HUES48 (cell line): ENCODE measurements around the gene SEC14L1.
"Not testable (repeated sequence)": the region's sequence is repeated elsewhere in the genome, so short reads cannot be mapped to it uniquely, and the experiment has no call there.

ENCODE experiments used
- H3K27ac ChIP-seq: one replicate; pipeline ENCODE4 v1.7.0; 2013; ENCODE audit warnings: low read depth, low read length, inconsistent platforms
- H3K27me3 ChIP-seq: 2 replicates; pipeline ENCODE4 v1.6.1; 2013; ENCODE audit warnings: mild to moderate bottlenecking, low read length; ENCODE audit not compliant: control insufficient read depth, insufficient read depth
- H3K36me3 ChIP-seq: 2 replicates; pipeline ENCODE4 v1.6.1; 2013; ENCODE audit warnings: low read length; ENCODE audit not compliant: control insufficient read depth, insufficient read depth
- H3K4me1 ChIP-seq: 2 replicates; pipeline ENCODE4 v1.6.1; 2013; ENCODE audit warnings: mild to moderate bottlenecking, low read length; ENCODE audit not compliant: control insufficient read depth, insufficient read depth
- H3K4me3 ChIP-seq: 2 replicates; pipeline ENCODE4 v1.5.1; 2013; ENCODE audit warnings: mild to moderate bottlenecking, low read depth, low read length
- H3K9ac ChIP-seq: 2 replicates; pipeline ENCODE4 v1.6.1; 2013; ENCODE audit warnings: mild to moderate bottlenecking, low read depth, low read length, moderate library complexity
- H3K9me3 ChIP-seq: 2 replicates; pipeline ENCODE4 v1.6.1; 2013; ENCODE audit warnings: low read length; ENCODE audit not compliant: control insufficient read depth, insufficient read depth

The SEC14L1 gene

GRCh38 chr17:77247048-77247541 lies 106.3 kb downstream of the SEC14L1 start:
- H3K9ac ChIP-seq = no peak overlapping the region

GRCh38 chr17:77247609-77248008 lies 106.8 kb downstream of the SEC14L1 start:
- H3K9ac ChIP-seq = no peak overlapping the region
- H3K4me1 ChIP-seq = no peaks in the 10 kb centered on the region
- H3K27ac ChIP-seq = no peak overlapping the region
- no peaks in the 10 kb centered on the region for H3K36me3 ChIP-seq
- H3K27me3 ChIP-seq = peaks cover 19% of the 10 kb centered on the region
- no peaks in the 10 kb centered on the region for H3K9me3 ChIP-seq
- H3K4me3 ChIP-seq = peak overlapping the region; percentile 79

More at GRCh38 chr17:77247048-77247541, 106.3 kb downstream of the SEC14L1 start:
- Histone ChIP-seq H3K4me3 (peak overlapping the region; percentile 79), H3K4me1 (no peaks in the 10 kb centered on the region), H3K27me3 (peaks cover 19% of the 10 kb centered on the region), H3K9me3 (no peaks in the 10 kb centered on the region), H3K36me3 (no peaks in the 10 kb centered on the region), H3K27ac (no peak overlapping the region)

- H3K27me3 ChIP-seq = peaks cover 19% of the 10 kb centered on the region
- no peak overlapping the region for H3K27ac ChIP-seq
- no peaks in the 10 kb centered on the region for H3K4me1 ChIP-seq
- H3K9ac ChIP-seq = no peak overlapping the region
- no peaks in the 10 kb centered on the region for H3K9me3 ChIP-seq
- H3K4me3 ChIP-seq = no peak overlapping the region
- H3K36me3 ChIP-seq = no peaks in the 10 kb centered on the region
Observed at GRCh38 chr17:77248216-77249114, 107.7 kb downstream of the SEC14L1 start.

GRCh38 chr17:77251622-77252183 lies 110.9 kb downstream of the SEC14L1 start:
- H3K4me1 ChIP-seq = peaks cover 4% of the 10 kb centered on the region; the same call in 1 of the 2 replicates

GRCh38 chr17:77252306-77252705 lies 111.5 kb downstream of the SEC14L1 start:
- H3K27me3 ChIP-seq = peaks cover 14% of the 10 kb centered on the region
- H3K9me3 ChIP-seq, H3K9ac ChIP-seq, H3K27ac ChIP-seq, H3K36me3 ChIP-seq, H3K4me1 ChIP-seq, H3K4me3 ChIP-seq: not testable (repeated sequence)

More at GRCh38 chr17:77251622-77252183, 110.9 kb downstream of the SEC14L1 start:
- Histone ChIP-seq H3K4me3 (no peak overlapping the region), H3K9me3 (no peaks in the 10 kb centered on the region), H3K27me3 (peaks cover 15% of the 10 kb centered on the region), H3K27ac (no peak overlapping the region), H3K9ac (no peak overlapping the region), H3K36me3 (no peaks in the 10 kb centered on the region)

- Histone ChIP-seq H3K9me3 (no peaks in the 10 kb centered on the region), H3K27ac (no peak overlapping the region), H3K4me1 (peaks cover 4% of the 10 kb centered on the region; the same call in 1 of the 2 replicates), H3K36me3 (no peaks in the 10 kb centered on the region), H3K9ac (no peak overlapping the region), H3K4me3 (no peak overlapping the region), H3K27me3 (peaks cover 4% of the 10 kb centered on the region; the same call in 1 of the 2 replicates)
Observed at GRCh38 chr17:77253611-77254051, 112.9 kb downstream of the SEC14L1 start.

- no peaks in the 10 kb centered on the region for H3K27me3 ChIP-seq
- H3K4me1 ChIP-seq = peaks cover 4% of the 10 kb centered on the region; the same call in 1 of the 2 replicates
- no peaks in the 10 kb centered on the region for H3K9me3 ChIP-seq
- no peak overlapping the region for H3K9ac ChIP-seq
- no peak overlapping the region for H3K4me3 ChIP-seq
- H3K27ac ChIP-seq = no peak overlapping the region
- no peaks in the 10 kb centered on the region for H3K36me3 ChIP-seq
Observed at GRCh38 chr17:77254951-77255825, 114.4 kb downstream of the SEC14L1 start.

GRCh38 chr17:77255970-77256369 lies 115.2 kb downstream of the SEC14L1 start:
- not testable (repeated sequence) for H3K9me3 ChIP-seq, H3K4me1 ChIP-seq, H3K27me3 ChIP-seq, H3K4me3 ChIP-seq, H3K36me3 ChIP-seq, H3K27ac ChIP-seq, H3K9ac ChIP-seq

- Histone ChIP-seq H3K27me3 (no peaks in the 10 kb centered on the region), H3K27ac (no peak overlapping the region), H3K36me3 (no peaks in the 10 kb centered on the region)
Observed at GRCh38 chr17:77256710-77257109, 115.9 kb downstream of the SEC14L1 start.

GRCh38 chr17:77257169-77257568 lies 116.4 kb downstream of the SEC14L1 start:
- Histone ChIP-seq H3K27me3 (no peaks in the 10 kb centered on the region), H3K9ac (no peak overlapping the region), H3K4me1 (peaks cover 4% of the 10 kb centered on the region; the same call in 1 of the 2 replicates), H3K27ac (no peak overlapping the region), H3K36me3 (no peaks in the 10 kb centered on the region), H3K9me3 (no peaks in the 10 kb centered on the region), H3K4me3 (no peak overlapping the region)

More at GRCh38 chr17:77256710-77257109, 115.9 kb downstream of the SEC14L1 start:
- Histone ChIP-seq H3K9ac (no peak overlapping the region), H3K9me3 (no peaks in the 10 kb centered on the region), H3K4me3 (no peak overlapping the region), H3K4me1 (peaks cover 4% of the 10 kb centered on the region; the same call in 1 of the 2 replicates)
